Ammon's horn (tissue), 1 donor: ENCODE measurements around the gene ABCC4.
"Not testable (repeated sequence)": the region's sequence is repeated elsewhere in the genome, so short reads cannot be mapped to it uniquely, and the experiment has no call there.

Experiments used
- DNase-seq: peaks from one replicate; pipeline ENCODE4 v3.0.0-alpha.2; 2016; ENCODE audit warnings: low spot score

The ABCC4 gene

DNA sequence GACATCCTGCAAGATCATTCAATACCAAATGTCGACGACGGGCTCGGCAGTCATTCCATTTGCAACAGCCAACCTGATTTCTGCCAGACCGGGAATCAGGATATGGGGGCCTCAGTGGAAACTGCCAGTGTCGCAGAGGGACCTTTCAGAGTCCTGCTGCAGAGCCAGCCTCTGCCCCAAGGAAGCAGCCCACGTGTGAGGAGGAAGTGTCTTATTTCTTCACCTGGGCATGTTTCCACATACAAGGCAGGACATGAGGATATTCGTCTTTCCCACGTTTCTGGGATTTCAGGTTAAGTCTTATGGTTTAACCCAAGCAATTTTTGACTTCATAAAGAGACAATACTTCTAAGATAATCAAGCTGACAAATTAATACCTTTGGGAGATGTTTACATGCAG is 69.9 kb downstream of the ABCC4 start:
- no peak for DNase-seq

DNA sequence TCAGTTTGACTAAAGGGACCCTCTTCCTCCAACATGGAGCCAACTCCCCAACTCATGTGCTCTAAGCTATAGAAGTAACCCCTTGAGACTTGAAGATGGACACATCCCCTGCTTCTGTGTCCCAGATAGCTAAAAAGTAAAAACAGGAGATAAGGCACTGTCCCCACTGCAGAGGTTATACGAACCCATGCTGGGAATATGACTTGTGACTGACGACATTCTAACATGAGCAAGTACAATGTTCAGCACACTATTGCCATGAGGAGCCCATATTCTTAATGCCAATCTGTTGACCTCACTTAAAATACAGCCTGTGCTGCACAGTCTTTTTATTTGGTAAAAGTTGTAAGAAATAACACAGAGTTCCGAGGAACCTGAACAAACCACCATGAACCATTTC is 71.4 kb downstream of the ABCC4 start:
- no peak for DNase-seq

DNA sequence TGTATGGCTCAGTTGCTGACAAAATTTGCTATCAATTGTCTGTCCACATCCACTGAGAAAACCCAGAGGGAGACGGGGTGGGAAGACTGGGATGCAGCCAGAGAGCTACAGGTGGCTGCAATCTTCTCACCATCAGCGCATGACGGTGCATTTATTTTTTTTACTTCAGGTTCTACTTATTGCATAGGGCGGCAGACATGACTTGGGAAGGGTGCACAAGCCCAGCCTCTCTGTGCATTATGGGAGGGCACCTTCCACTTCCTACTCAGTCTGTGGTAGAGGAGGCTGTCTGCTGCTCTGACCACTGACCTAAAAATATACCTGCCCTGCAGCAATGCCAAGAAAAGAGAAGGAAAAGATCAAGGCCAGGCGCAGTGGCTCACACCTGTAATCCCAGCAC is 73.1 kb downstream of the ABCC4 start:
- peak; percentile 39 for DNase-seq

DNA sequence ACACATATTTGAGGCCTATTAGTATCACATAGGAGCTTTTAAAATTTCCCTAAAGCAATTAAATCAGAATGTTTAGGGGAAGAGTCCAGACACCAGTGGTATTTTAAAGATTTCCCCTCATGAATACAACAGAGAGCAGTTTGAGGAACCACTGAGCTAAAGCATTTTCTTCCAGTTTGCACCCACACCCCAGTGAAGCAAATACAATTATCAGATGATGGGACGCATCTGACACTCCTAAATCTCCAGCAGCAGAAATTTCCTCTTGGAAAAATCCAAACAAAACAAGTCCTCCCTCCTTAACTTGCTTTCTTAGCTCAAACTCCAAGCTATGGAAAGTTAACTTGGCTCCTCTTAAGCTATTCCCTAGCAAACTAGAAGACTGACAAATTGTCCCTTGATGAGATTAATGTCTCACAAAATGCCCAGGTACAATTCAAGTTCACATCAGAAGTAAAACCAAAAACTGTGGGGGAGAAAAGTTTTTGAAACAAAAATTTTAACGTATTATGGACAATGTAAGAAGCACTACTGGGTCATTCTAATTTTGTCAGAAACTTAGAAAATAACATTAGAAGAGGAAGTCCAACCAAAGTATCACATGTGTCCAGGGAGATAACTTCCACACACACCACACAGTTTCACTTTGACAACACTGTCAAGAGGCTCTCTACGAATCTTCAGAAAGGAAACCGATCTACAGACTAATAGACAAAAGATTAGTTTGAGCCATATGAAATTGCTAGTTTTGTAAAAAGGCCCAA is 74.1 kb downstream of the ABCC4 start:
- DNase-seq = peak; percentile 46

DNA sequence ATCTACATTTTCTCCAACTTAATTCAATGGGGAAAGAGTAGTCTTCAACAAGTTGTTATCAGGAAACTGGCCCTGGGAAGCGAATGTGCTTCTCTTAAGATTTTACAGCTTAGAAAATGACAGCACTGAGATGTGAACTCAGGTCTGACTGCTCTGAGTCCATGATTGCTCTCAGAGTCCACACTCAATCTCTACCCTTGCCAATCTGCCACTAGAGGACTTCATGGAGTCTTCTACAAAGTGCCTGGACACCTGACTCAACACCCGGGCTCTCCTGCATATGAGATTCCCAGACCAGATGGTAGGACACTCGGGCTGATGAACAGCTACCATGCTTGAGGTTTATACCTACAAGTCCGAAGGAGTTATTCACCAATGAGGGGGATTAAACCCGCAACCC is 74.8 kb downstream of the ABCC4 start:
- no peak for DNase-seq

DNA sequence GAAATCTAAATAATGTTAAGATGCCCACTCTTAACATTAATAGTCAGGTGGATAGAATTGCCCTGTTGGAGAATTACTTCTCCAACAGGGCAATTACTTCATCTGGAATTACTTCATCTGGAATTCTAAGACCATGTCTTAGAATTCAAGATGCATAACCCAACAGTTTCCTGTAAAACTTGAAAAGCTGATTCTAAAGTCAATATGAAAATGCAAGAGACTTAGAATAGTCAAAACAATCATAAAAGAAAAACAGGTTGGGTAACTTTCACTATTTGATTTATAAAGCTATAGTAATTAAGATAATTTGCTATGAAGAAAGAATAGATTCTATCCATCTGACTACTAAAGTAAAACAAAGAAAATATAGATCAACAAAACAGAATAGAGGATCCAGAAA is 75.2 kb downstream of the ABCC4 start:
- DNase-seq = no peak

DNA sequence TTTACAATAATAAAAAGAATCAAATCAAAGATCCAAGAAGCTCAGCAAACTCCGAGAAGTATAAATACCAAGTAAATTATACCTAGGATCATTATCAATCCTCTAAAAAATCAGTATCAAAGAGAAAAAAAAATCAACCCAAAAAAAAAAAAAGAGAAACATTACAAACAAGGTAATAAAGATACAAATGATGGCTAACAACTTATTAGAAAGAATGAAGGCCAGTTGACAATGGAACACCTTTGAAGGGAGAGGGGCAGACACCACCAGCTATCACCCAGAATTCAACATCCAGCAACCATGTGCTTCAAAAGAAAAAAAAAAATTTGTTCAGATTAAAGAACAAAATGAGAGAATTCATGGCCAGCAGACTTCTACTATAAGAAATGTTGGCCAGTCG is 77.2 kb downstream of the ABCC4 start:
- no peak for DNase-seq

DNA sequence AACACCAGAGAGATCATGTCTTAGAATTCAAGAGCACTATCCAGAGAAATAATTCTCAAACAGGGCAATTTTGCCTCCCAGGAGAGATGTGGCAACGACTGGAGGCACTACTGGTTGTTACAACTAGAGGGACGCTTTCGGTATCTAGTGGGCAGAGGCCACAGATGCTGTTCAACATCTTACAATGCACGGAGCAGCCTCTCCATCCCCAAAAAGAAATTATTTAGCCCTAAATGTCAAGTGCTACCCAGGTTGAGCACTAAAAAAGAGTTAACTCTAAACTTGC is 78.6 kb downstream of the ABCC4 start:
- DNase-seq = no peak

DNA sequence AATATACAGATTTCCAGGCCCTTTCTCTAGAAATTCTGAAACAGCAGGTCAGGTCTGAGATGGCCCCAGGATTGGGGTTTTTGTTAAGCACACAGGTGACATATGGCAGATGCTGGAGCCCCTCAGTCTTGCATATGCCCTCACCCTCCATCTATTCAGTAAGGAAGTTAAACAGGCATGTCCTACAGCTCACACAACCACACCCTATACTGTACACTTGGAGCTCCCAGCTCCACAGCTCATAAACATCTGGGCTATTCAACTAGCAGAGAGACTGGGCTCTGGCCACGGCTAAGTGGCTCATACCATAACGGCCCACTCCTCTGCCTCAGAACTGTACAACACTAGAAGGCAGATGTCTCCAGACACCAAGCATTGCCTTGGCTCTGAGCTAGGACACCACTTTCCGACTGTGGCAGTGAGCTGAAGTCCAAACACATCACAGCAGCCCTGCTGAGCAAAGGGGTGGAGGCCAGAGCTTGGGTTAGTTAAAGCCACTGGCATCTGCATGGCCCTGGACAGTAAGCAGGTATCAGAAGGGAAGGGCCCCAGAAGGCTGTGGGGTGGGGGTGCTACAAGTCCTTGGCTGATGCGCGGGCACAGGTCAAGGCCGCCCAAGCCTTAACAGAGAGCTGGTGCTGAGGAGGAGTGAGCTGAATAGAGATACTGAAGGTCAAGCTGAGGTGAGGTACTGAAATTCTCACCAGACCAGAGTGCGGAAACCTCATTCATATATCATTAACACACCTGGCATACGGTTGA is 79.1 kb downstream of the ABCC4 start:
- no peak for DNase-seq

DNA sequence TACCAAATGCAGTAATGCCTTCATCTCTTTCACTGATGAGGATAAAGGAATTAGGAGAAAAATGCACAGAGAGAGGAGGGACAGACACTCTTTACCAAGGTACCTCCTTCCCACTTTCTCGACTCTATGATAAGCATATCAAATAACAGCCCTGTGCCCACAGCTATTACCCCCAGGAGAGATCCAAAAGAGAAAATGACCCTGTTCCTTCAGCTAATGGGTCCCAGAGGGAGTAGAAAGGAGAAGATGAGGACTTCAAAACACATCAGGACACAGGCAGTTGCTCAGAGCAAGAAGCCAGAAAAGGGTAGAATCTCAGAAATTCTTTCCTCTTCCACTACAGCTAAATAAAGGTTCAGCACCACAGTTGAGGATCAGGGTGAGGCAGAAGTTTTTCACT is 80.6 kb downstream of the ABCC4 start:
- DNase-seq = no peak

DNA sequence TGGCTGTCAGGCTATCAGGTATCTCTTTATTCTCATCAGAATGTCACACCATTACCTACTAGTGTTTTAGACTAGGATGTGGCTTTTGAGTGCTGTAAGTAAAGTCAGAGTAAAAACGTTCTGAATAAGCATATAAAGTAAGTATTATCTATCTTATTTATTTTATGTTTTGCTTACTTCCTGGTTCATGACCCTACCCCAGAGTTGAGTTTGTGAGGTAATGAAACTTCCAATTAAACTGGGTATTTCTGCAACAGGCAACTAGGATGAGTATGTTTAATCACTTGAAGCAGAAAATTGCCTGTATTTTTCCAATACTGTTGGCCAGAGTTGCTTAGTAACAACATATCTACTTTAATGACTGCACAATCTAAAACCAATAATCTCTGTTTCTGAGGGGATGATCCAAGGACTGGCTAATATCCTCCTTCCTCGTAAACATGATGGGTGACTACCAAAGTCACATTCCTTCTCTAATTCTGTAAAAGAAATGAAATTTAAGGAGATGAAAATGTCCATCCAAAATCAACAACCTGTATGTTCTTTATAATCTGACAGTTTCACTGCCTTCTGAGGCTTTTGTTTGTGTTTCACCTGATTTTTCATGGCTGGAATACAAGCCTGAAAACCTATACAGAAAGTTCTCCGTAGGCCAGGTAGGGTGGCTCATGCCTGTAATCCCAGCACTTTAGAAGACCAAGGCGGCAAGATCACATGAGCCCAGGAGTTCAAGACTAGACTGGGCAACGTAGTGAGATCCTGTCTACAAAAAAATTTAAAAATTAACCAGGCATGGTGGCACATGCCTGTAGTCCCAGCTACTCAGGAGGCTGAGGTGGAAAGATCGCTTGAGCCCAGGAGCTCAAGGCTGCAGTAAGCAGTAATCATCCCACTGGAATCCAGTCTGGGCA is 83.1 kb downstream of the ABCC4 start:
- no peak for DNase-seq

DNA sequence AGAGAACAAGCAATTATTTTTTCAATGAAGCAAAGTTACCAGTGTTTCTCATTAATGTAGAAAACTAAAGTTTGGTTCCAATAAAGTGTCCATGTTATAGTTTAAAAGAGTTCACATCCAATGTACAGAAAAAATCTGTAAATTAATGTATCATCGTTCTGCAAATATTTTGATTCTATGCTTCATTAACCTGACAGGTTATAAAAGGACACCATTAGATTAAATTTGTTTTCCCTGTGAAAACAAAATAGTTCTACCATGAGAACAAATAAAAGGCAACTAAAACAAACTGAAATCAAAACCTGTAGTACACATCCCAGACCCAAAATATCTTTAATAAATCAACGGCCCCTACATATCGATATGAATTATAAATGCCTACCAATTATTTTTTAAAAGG is 85.1 kb downstream of the ABCC4 start:
- DNase-seq = no peak

DNA sequence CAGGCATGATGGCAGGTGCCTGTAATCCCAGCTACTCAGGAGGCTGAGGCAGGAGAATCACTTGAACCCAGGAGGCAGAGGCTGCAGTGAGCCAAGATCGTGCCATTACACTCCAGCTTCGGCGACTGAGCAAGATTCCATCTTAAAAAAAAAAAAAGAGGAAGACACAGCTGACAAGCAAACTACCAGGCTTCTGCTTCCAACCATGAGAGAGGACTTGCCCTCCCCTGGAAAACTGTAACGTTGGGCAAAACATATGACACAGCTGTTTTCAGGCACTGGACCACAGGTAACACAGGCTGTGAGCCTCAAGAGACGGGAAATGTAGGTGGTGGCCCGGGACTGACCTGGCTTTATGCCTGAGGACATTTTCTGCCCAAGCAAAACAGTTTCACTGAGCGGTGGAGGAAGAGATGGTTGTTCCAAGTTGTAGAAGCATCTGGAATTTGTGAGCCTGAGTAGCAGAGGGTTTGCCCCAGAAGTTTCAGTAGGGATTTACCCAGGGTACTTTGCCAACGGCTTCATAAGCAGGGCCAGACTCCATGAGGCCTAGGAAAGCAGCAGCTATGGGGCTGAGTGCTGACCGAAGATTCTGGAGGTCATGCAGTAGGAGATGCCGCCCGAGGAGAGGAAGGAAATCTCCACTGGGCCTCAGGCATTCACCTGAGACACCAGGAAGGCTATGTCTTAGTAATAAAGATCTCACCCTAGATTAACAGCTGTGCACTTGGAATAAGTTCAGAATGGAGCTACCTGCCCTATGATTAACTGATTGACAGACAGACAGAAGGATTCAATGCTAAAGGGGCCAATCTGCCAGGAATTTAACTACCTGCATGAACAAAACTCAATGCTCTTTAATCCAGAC is 88.0 kb downstream of the ABCC4 start:
- DNase-seq = no peak

DNA sequence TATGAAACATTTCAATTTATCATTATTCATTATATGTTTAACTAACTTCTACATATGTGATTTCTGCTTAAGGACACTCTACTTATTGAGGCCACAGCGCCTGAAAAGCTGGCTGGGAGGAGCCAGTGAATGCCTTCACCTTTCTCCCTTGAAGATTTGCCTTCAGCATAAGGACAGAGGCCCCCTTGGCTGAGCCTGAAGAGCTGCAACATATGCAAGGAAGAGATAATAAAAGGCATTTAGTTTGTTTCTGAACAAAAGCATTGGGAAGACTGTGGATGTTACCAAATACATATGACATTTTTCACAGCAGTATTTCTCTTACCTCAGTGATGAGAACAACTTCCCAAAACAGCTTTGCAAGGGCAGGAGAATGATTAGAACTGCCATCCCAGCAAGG is 92.1 kb downstream of the ABCC4 start:
- DNase-seq = no peak

DNA sequence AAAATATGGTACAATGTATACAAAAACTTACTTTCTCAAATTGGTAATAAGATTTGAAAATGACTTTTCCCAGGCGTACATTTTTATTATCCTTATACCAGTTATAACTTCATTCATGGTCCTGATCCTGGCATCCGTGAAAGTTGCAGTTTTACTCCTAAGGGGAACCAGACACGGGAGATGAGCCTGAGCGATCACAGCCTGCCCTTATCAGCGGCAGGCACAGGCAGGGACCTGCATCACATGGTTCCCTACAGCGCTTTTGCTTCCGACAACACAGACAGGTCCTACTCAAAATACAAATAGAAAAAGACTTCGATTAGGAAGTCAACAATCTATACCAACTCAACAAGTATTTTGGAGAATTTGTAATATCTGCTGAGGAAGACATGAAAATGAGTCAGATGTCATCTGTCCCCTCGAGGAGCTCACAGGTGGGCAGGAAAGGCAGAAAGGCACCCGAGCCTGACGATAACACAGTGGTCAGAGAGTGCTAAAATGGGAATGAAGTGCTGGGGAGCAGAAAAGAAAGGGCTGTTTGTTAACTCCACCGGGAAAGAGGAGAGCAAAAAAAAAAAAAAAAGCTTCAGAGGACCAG is 93.4 kb downstream of the ABCC4 start:
- DNase-seq = no peak

DNA sequence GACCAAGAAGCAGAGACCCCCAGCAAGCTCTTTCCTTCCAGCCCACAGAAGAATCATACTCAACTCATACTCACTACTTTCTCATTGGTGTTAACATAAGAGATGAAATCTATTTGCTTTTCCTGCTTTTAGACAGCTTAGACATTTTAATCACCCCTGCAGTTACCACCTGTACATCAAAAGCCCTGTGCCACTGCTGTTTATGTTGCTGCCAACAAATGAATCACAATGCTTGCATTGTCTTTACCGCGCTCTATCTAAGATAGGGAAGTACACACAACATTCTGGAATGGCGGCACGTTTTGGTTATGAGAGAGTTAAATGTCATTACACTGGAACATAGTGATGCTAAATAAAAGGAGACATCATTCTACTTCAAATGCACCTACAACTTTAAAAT is 95.1 kb downstream of the ABCC4 start:
- no peak for DNase-seq

DNA sequence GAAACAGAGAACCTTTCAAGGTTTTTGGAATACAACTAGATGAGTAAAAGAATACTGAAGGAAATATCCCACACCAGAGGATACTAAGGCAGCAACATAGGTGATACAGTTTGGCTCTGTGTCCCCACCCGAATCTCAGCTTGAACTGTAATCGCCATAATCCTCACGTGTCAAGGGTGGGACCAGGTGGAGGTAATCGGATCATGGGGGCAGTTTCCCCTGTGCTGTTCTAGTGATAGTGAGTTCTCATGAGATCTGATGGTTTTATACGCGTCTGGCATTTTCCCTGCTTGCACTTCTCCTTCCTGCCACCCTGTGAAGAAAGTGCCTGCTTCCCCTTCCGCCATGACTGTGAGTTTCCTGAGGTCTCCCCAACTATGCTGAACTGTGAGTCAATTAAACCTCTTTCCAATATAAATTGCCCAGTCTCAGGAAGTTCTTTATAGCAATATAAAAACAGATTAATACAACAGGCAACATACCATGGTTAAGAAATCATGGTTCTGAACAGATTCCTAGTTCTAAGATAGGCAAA is 97.0 kb downstream of the ABCC4 start:
- DNase-seq = peak; percentile 57

DNA sequence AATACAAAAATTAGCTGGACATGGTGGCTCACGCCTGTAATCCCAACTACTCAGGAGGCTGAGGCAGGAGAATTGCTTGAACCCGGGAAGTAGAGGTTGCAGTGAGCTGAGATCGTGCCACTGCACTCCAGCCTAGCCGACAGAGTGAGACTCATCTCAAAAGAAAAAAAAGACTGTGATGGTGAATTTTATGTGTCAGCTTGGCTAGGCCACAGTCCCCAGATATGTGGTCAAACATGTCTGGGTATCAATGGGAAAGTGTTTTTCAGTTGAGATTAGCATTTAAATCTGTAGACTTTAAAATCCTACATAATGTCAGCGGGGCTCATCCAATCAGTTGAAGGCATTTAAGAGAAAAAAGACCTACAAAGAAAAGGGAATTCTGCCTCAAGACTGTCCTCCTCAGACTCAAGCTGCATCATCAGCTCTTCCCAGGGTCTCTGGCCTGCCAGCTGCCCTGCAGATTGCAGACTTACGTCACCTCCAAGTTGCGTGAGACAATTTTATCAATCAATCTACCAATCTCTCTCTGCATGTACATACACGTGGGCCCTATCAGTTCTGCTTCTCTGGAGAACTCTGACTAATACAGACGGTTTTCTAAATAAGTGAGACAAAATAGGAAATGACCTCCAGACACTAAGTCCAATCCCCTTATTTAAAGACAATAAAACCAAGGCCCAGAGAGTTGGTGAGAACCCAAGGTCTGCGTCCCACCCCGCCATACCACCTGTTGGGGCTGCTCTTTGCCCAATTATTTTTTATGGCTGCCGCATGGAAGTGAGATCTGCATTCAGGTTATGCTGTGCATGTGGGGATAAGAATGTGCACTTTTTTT is 99.2 kb downstream of the ABCC4 start:
- no peak for DNase-seq

DNA sequence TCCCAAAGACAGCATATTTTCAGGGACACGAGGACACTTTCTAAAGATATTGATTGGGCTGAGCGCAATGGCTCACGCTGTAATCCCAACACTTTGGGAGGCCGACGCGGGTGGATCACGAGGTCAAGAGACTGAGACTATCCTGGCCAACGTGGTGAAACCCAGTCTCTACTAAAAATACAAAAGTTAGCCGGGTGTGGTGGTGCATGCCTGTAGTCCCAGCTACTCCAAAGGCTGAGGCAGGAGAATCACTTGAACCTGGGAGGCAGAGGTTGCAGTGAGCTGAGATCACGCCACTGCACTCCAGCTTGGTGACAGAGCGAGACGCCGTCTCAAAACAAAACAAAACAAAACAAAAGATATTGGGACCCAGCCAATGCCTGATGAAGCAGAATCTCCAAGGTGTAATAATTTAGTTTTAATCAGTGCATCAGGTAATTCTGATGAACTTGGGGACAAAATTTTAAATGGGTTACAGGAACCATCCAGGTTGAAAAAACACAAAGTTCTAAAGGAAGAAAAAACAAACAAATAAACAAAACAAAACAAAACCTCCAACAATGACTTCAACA is 100.8 kb downstream of the ABCC4 start:
- not testable (repeated sequence) for DNase-seq

DNA sequence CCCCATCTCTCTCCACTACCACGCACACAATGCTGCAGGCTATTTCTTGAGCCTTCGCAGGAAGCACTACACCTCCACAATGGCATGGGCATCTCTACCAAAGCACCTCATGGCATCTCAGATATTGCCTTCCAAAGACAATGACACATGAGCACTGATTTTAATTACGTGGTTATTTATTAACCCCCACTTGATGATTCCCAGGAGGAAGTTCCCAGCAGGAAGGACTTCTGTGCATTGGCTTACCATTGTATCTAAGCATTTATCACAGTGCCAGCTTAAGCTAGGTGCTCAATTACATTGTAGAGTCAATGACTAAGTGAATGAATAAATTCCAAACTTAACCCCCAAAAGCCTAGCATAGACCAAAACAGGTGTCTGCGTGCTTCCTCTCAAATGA is 101.4 kb downstream of the ABCC4 start:
- no peak for DNase-seq
